Kasumi-1 (cell line): Measurements from ENCODE around the gene AMD1.

ENCODE experiments used
- DNase-seq, 2 experiments: peaks; one replicate each; lab custom pipeline; 2025; lab: John Stamatoyannopoulos, UW

Gene AMD1

DNA sequence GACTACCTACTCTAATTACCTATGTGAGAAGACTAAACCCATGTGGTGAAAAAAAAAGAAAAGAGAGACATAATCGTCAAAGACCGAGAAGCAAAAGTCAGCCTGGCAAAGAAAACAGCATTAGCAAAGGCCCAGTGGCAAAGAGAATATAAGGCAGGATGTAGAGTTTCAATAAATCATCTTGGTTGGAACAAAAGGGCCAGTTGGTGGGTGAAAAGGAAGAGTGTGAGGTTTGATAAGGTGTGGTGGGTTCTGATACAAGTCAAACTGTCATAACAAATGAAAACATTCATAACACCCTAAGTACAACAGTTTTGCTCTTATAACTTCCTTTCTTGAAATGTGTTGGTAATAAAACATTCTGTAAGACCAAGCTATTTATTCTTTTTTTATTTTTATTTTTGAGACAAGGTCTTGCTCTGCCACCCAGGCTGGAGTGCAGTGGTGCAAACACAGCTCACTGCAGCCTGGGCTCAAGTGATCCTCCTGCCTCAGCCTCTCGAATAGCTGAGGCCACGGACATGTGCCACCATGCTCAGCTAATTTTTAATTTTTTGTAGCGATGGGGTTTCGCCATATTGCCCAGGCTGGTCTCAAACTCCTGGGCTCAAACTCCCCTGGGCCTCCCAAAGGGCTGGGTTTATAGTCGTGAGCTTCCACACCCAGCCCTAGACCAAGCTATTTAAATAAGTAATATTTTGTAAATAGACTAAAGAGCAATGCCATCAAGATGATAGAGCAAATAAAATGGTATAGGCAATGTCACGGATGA lies 65.0 kb downstream of the AMD1 start:
- DNase-seq: no peak

DNA sequence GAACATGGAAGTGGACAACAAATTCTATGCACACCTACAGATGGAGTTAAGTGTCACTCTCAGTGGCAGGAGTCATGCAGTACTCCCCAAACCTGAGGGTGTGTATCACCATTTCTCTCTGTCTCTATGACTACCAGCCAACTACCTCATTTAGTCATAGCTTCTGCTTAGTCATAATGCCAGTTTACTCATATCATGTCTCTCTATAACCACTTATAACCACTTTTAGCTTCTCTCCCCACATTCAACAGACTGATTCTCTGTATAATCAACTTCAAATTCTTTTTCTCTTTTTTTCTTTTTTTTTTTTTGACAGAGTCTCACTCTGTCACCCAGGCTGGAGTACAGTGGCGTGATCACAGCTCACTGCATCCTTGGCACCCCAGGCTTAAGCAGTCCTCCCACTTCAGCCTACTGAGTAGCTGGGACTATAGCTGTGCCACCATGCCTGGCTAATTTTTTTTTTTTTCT lies 70.1 kb downstream of the AMD1 start:
- peak; percentile 71 to 80 for DNase-seq
